ENCODE data around the gene SLC35E1. TPM values are rescaled to one million over a fixed set of nuclear protein-coding genes. Genes with fewer than 3 reads are reported as not detected.

The SLC35E1 gene
- total RNA-seq, 1 experiment from 2014 or later: 49.1 TPM

GRCh38 chr19:16613841-16614240, 41.6 kb upstream of the SLC35E1 start:
- POLR2A ChIA-PET: no interaction called here
- intact Hi-C loops (cut with micrococcal nuclease): no loop called here
- RAD21 ChIA-PET (ENCODE audit: low non-redundant PET in 1 of 2, low total read pairs in 2 of 2, uncharacterized antibody in 2 of 2, unreplicated experiment in 2 of 2): no interaction called here
- Histone ChIP-seq H3K9me3 (ENCODE audit: control insufficient read depth in 1 of 2, insufficient read depth in 1 of 2, low read depth in 1 of 2, low read length in 2 of 2) (no peaks in the 10 kb centered on the region), H3K9ac (ENCODE audit: low read length) (no peak overlapping the region), H3K79me2 (ENCODE audit: insufficient read depth, low read length) (peaks cover 99% of the 10 kb centered on the region), H3K4me2 (ENCODE audit: low read length) (no peak overlapping the region), H3K9me2 (ENCODE audit: insufficient read depth) (no peaks in the 10 kb centered on the region), H3K4me3 (replicated peaks in 1 of 2; ENCODE audit: low read depth in 1 of 2, low read length in 2 of 2) (no peak overlapping the region), H3K36me3 (ENCODE audit: control insufficient read depth in 1 of 2, insufficient read depth in 2 of 2, low read length in 2 of 2) (no peaks in the 10 kb centered on the region), H3K27me3 (ENCODE audit: insufficient read depth, low read length) (no peaks in the 10 kb centered on the region), H3K27ac (ENCODE audit: low read depth, low read length) (no peak overlapping the region), H2AFZ (ENCODE audit: low read depth, low read length, poor library complexity, severe bottlenecking) (no peak overlapping the region), H3K4me1 (ENCODE audit: control insufficient read depth in 1 of 2, insufficient read depth in 2 of 2, low read length in 2 of 2) (peaks cover 0 to 23% of the 10 kb centered on the region in 2 experiments; a peak in 1 of 4 replicates), H4K20me1 (ENCODE audit: insufficient read depth) (peaks cover 25% of the 10 kb centered on the region; the same call in 1 of the 2 replicates)
- CTCF ChIA-PET: no interaction called here
- BruUV-seq (replicated peaks): no TSS peak
- ATAC-seq (no peak), DNase-seq (ENCODE audit: low read depth, low spot score) (no peak)
- TF ChIP-seq ZBTB33 (IDR thresholded peaks at IDR 0.05; ENCODE audit: extremely low read depth, insufficient replicate concordance, low read length) (no peak), POLR2A (IDR thresholded peaks at IDR 0.05; ENCODE audit: borderline replicate concordance, extremely low read depth, insufficient read depth, insufficient read length) (no peak), CBX3 (IDR thresholded peaks at IDR 0.05; ENCODE audit: low read depth) (no peak), SIN3A (IDR thresholded peaks at IDR 0.05; ENCODE audit: low read depth) (no peak), REST (IDR thresholded peaks at IDR 0.05; ENCODE audit: low read depth) (no peak)
